Stimulated activated CD4-positive, alpha-beta T cell treated with anti-CD3 and anti-CD28 coated beads, Interleukin-1b, Interleukin-23, amount 100 ng/mL, for 1 hour (primary cell): ENCODE results near the gene SFT2D2.

ENCODE experiments used
- DNase-seq, 2 donors: peaks; one replicate each; pipeline ENCODE4 v3.0.0-alpha.2; 2020; ENCODE audit warnings: low read depth in 2 of 2

The SFT2D2 gene

DNA sequence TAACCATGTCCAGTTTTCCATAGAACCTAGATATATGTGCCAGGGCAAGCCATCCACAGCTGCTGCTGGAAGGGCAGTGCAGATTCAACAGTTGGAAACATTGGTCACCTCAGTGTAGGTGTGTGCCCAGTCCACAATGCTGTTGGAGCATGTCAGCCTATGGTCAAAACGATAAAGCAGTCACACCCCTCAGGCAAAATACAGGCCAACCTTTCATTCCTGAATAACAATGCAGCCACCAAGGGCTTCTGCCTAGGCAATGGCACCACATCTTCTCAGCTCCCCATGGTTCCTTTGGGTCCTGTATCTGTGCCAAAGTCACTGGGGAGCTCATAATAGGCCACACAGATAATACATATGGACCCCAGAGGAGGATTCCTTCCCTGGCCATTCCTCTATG lies 39.8 kb downstream of the SFT2D2 start:
- no peak for DNase-seq

DNA sequence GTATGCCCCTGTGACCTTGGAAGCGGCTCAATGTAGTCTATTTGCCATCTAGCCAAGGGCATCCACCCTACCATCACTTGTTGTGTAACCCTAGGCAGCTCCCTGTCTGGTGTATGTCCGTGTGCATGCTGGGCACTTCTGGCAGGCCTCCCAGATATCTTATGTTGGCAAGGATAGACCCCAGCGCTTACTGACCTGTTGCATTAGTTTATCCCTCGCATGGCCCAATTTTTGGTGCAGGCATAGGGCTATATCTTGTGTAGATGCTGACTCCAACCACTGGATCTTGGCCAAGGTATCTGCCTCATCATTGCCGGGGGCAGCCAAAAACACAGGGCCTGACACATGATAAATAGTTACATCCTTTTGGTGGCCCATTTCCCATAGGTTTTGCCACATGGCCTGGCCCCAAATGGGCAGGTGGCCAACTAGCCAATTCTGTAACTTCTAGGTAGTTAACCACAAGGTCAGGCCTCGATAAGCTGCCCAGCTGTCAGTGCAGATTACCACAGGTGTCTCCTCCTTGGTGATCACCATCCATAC lies 40.9 kb downstream of the SFT2D2 start:
- no peak for DNase-seq

DNA sequence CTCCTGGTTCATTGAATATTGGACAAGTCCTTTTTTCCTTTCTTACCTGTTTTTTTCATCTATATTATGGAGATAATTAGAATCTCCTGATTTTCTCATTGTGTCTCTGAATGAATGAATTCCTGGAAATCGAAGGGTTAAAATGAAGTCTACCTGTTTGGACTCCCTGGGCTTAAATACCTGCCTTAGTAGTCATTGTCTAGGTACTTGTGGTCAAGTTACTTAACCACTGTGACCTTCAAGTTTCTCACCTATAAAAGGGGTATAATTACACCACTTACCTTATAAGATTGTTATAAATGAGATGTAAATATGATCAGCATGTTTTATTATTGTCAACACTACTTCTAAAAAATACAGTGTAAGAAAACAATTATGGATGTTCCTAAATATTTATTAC lies 45.8 kb downstream of the SFT2D2 start:
- no peak for DNase-seq

DNA sequence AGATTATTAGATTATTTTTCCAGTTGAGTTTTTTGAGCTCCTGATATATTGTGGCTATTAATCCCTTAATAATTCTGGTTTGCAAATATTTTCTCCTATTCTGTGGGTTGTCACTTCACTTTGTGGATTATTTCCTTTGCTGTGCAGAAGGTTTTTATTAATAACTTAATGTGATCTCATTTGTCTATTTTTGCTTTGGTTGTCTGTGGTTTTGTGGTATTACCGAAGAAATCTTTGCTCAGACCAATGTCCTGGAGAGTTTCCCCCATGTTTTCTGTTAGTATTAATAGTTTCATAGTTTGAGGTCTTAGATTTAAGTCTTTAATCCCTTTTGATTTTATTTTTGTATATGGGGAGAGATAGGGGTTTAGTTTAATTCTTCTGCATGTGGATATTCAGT lies 47.8 kb downstream of the SFT2D2 start:
- DNase-seq = no peak

DNA sequence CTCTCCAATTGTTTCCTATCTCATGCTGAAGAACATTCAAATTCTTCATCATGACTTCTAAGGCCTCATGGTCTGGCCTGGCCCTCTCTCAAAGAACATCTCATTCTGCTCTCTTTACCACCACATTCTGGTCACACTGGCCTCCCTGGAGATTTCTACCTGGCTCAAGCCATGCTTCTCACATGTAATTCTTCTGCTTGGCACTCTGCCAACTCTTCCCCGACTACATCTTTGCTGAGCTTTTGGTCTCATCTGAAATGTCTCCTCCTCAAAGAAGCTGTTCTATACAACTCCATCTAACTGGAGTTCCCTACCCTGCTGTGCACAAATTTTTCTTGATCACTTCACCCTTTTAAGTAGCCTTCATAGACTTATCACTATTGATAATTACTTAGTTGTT lies 53.4 kb downstream of the SFT2D2 start:
- no peak for DNase-seq

DNA sequence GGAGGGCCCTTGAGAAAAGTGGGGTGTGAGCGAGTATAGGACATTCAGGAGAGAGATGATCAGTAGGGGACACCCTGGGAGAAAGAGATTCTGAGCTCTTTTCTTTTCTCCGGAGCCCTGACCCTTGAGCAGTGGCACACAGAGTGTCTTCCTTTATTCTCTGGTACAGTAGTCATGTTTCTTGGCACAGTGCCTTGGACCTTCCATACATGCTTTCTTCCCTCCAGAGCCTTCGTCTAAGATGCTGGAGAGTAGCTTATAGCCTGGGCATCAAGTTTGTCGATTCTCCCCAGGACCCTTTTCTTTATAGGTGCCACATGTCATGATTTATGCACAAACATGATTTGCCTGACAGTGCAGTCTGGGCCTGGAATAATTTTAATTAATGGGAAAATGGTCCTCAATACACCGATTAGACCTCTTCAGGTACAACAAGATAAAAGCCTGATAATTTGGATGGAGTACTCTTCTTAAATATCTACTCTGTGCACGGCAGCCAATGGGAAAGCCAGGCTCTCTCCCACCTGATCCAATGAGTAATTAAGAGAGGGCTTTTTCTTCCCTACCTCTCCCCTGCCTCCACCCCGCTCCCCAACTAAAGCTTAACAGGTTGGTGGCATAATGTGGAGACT lies 54.6 kb downstream of the SFT2D2 start, which contains the start of gene TBX19:
Gene TBX19 (plus strand): TSS at position 582 of the 632 bp plus-strand sequence. CDS start 214 bp downstream, outside the sequence.
- DNase-seq = no peak

DNA sequence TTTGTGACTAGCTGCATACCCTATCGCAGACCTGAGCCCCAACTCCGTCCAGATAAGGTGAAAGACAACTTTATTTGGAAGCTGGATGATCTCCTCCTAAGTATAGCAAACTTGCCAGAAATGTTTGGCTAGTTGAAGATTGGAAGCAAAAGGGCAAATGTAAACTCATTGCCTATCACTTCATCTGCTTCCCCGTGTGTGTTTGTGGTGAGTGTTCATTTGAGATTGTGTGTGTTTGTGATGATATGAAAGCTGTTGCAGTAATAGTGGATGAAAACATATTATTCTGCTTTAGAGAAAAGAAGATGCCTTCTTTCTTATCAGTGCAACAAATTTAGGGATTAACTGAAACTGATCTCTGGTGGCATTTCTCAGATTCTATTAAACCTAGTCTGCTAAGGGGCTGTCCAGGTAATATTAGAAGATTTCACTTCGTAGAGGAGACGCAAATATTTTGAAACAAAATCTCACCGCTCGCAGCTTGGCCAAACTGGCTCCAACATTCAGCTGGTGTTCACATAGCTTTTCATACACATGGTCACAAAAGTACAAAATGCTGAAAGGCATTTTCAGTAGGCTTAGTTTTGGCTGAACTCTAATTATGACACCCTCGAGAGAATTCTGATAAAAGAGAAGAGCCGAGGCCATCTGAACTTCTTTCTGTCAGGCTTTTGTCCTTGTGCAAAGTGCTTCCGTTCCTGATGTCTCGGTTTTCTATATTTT lies 56.0 kb downstream of the SFT2D2 start:
- no peak for DNase-seq

DNA sequence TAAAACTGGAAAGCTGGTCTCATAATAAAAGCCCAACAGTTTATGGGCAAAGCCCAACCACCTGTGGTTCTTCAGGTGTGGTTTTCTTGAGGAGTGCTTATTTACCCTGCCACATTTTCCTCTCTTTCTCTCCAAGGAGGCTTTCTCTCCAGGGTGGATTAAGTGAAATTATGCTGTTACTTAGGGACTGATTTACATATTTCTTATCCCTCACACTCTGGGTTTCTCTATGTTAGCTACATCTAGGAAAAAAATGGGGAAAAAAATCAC lies 59.7 kb downstream of the SFT2D2 start:
- no peak for DNase-seq

DNA sequence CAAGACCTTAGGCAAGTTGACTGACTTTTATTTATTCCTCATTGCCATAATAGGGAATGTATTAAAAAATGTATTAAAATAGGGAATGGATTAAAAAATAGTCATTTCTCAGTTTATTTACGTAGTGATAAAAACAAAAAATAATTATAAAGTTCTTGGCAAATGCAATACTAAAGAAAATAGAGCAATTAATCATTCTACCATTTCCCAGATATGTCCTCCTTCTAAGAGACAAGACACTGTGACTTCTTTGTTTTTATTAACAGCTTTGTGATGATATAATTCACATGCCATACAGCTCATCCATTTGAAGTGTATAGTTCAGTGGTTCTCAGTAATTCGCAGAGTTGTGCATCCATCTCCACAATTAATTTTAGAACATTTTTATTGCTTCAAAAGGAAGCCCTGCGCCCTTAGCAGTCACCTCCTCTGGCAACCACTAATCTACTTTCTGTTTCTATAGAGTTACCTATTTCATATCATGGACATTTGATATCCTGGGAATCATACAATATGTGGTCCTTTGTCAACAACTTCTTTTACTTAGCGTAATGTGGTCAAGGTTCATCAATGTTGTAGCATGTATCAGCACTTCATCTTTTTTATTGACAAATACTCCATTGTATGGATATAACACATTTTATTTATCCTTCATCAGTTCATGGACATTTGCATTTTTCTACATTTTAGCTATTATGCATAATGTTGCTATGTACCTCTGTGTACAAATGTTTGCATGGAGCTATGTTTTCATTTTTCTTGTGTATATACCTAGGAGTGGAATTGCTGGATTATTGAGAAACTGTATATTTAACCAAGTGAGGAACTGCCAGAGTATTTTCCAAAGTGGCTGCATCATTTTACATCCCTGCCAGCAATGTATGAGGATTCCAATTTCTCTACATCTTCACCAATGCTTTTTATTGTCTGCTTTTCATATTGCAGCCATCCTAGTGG lies 60.4 kb downstream of the SFT2D2 start:
- no peak for DNase-seq

DNA sequence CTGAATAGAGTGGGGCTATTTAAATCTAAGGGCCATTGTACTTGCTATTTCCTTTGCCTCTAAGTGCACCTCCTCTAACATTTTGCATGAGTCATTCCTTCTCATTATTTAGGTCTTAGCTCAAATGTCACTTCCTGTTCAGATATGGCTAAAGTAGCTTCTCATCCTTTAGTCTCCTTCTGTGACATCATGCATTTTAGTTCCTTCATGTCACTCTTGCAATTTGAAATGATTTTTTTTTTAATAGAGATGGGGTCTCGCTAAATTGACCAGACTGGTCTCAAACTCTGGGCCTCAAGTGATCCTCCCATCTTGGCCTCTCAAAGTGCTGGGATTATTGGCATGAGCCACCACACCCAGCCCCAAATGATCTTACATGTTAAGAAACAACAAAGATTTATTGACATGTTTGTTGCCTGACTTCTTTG lies 61.4 kb downstream of the SFT2D2 start:
- DNase-seq = no peak

DNA sequence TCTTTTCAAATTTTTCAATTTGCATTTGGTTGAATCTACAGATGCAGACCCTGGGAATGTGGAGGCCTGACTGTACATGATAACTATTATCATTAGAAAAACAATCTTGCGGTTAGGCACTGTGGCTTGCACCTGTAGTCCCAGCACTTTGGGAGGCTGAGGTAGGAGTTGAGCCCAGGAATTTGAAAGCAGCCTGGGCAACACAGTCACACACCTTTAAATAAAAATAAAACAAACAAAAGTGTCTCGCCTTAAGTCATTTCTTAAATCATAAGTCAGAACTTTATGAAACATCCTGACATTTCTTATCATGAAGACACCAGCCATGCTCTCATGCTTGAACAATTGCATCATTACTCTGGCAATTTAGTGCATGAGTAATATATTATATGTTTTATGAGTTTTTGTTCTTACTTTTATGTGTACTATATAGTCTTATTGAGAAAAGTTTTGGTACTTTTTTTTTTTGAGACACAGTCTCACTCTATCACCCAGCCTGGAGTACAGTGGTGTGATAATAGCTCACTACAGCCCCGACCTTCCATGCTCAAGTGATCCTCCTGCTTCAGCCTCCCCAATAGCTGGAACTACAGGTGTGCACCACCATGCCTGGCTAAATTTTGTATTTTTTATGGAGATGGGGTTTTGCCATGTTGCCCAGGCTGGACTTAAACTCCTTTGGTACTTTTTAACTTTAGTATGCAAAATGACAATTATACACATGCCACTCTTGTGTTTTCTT lies 62.7 kb downstream of the SFT2D2 start:
- no peak for DNase-seq

DNA sequence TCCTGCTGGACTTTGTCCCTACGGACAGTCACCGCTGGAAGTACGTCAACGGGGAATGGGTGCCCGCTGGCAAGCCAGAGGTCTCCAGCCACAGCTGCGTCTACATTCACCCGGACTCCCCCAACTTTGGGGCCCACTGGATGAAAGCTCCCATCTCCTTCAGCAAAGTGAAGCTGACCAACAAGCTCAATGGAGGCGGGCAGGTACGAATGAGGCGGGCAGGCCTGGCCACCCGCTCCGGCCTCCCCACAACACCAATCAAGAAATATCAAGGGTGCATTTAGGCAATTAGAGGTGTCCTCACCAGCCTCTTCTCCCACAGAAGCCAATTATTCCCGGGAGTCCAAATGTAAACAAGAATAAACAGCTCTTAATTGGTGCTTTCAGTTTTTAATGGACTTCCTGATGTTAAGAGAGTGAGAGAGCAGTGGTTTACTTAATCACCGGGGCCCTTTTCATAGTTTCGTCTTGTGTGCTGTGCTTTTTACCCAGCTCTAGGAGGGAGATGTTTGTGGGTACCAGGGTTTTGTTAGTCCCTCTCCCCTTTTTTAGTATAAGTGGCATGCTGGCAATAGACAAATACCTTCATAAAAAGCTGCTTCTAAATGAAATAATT lies 65.5 kb downstream of the SFT2D2 start:
- no peak for DNase-seq

DNA sequence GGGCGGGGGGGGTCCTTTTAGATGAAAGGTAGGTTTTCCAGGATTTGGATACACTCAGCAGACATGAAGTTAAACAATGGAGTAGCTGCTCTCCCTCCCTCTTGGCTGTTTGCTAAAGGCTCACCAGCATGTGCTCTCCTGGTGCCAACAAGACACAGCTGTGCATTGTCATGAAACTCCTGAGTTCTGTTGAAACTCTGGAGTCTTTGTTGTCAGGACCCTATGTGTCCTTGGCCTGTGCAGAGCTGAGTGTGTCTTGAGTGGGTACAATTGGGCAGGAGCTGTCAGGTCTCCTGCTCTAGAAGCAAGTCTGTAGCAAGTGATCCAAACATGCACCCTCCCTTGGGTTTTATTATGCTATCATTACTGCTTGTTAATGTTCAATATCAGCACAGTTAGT lies 67.6 kb downstream of the SFT2D2 start:
- DNase-seq = no peak

DNA sequence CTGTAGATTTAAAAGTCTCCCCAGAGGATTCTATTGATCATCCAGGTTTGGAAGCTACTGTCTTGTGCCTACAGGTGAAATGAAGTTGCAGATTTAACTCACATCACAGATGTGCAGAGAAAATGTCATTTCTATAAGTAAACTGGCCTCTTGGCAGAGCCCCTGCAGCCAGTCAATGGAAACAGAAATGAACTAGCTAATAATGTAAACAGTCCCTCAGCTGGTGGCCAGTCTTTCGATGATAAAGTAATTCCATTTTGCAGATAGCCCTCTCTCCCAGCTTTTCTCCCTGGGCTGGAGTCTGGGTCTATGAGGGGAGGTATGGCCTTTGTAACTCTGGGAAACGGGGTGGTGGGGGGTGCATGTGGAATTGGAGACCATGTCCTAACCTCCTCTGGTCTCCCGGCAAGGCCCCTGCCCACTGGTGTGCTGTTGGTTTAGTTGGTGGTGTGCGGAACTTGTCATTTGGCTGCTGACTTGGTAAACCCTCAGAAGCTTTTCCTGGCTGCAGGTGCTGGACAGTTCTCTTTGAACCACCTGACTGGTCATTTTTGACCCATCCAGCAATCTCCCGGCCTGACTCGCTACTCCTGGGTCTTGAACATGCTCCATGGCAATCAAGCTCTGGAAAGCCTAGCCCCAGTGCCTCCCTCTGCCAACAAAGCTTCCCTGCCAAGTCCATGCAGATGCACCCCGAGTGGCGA lies 69.8 kb downstream of the SFT2D2 start:
- no peak for DNase-seq

DNA sequence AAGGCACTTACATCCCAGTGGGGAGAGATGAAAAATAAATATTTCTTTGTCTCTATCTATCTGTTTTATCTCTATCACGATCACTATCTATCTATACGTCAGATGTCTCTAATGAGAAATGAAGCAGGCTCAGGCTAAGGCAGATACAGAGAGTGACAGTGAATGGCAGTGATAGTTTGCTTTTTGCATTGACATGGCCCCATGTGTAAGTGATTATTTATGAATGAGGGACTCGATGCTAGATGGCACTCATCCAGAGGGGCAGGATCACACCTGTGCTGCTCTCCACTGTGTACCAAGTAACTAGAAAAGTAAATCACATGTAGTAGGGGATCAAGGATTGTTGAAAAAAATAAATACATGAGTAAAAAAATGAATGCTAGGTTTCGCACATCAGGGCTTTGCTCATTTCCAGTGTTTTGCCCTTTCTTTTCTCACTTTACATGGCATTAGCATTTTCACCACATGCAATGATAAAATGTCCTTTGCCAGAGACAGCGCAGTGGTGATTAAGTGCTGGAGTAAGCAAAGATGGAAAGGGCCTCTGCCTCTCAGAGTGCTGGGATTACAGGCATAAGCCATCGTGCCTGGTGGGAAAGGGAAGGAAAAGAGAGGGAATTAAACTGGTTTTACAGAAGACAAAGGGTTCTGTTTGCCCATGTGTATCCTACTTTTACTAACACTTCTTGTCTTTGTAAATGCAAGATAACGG lies 71.4 kb downstream of the SFT2D2 start:
- no peak for DNase-seq

DNA sequence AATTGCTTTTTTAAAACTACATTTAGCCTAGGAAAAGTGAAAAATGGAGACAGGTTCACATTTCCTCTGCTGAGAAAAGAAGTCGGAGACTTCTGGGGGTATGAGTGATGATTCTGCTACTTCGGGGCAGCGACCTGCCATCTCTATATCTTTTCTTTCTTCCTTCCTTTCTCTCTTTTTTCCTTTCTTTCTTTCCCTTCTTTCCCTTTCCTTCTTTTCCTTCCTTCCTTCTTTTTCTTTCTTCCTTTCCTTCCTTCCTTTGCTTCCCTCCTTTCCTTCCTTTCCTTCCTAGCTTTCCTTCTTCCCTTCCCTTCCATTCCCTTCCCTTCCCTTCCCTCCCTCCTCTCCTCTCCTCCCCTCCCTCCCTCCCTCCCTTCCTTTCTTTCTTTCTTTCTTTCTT lies 72.6 kb downstream of the SFT2D2 start:
- DNase-seq = no peak

DNA sequence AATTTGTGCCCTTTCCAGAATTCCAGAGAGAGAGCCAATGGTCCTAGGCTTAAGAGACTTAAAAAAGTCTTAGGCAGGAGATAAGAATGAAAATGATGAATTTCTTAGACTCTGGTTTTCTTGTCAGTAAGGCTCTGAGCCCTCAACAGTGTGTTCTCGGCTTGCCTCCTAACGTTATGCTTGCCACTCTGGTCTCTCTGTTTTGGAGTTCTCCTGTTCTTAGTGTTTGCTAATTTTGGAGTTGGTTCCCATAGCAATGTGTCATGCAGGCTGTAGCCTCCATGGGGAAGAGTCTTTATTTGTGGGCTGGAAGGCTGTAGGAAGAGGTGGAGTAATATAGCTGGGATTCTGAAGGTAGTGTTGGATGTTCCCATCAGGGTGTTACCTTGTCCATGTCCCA lies 74.8 kb downstream of the SFT2D2 start:
- DNase-seq = no peak

DNA sequence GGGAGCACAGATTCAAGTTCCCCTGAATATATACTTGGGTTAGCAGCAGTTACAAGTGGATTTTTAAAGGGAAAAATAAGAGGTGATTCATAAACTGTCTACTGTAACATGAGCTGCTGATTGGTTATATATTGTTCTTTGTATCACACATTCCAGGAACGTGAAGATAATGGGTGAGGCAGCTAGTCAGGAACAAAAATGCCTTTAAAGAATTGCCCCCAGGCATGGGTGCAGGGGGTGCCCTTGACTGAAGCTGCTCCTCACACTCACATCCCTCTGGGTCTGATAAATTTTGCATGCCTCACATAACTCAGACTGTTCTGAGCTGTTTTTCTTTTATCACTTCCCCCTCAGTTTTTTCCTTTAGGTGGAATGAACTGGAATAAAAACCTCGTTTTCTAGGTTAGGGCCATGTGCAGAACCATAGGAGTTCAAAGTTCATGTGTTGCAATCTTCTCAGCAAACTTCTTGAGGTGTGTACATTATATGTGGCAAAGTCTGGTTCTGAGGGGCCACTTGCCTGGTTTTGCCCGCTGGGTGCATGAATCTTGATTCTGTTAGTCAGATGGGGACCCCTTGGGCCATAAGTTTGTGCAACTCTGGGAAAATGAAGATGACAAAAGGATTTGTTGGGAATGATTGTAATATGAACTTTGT lies 76.0 kb downstream of the SFT2D2 start:
- DNase-seq = no peak
